Islet of Langerhans (tissue), 1 donor: ENCODE measurements around the gene ZFHX2.

Experiments used
- FAIRE-seq: peaks from one replicate; lab custom pipeline; 2011; peaks lifted over from hg19 to GRCh38; lab: Jason Lieb, UNC

Gene ZFHX2

DNA sequence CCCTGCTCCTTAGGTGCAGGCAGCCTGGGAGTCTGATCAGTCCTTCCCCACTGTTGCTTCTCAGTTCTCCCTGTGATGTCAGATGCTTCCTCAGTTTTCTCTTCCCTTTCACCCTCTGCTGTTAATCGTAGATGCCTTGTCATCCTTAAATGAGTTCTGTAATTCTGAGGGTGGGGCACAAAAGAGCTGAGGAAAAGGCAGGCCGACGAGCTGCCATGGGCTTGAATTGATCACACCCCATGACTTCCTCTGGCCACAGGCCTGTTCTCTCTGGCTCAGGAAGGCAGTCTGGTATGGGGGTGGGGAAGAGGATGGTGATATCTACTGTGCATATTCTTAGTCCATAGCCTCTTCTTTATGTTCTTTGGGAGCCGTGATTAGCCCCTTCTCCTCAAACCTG is 21.3 kb upstream of the ZFHX2 start:
- FAIRE-seq = no peak

DNA sequence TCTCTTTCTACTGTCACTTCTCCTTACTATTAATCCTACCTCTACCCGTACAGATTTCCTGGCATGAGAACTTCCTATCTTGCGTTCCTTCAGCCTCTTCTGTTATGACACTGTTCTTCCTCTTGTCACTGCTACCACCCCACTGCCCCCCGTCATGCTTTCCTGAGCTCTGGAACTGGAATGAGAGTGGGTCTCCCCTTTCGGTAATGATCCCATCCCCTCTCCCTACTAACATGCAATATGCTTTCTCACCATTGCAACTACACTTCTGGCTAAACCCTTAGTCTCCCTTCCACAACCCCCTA is 20.9 kb upstream of the ZFHX2 start:
- no peak for FAIRE-seq

DNA sequence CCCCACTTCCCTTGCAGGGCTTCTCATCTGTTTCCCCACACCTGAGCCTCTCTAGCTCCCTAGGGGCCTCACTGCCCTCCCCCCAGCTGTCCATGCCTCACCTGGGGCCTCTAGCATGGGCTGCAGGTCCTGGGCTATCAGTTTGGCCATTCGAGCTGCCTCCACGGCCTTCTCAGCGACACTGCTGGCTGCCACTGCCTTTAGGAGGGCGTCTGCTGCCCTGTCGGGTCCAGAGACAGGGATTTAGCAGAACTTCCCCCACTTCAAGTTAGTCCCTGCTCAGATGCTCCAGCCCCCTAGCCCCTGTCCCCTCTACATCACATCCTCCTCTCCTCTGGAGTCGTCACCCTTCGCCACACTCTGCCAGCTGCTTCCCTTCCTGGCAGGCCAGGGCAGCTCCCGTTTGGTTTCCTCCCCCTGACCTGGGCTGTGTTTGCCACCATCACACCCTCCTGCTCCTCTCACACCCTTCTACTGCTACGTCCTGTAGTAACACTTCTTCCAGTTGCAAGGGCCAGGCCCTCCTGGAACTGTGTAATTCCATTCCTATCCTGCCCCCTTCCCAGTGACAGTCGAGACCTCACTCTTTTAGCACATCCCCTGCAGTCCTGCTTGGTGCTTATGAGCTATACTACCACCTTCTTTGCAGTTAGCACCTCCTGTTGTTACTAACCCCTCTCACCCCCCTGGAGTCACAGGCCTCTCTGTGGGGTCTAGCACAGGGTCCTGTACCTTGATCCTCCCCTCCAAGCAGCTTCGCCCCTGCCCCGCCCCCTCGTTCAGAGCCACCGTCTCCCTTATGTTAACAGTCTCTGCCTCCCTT is 20.3 kb upstream of the ZFHX2 start:
- no peak for FAIRE-seq

DNA sequence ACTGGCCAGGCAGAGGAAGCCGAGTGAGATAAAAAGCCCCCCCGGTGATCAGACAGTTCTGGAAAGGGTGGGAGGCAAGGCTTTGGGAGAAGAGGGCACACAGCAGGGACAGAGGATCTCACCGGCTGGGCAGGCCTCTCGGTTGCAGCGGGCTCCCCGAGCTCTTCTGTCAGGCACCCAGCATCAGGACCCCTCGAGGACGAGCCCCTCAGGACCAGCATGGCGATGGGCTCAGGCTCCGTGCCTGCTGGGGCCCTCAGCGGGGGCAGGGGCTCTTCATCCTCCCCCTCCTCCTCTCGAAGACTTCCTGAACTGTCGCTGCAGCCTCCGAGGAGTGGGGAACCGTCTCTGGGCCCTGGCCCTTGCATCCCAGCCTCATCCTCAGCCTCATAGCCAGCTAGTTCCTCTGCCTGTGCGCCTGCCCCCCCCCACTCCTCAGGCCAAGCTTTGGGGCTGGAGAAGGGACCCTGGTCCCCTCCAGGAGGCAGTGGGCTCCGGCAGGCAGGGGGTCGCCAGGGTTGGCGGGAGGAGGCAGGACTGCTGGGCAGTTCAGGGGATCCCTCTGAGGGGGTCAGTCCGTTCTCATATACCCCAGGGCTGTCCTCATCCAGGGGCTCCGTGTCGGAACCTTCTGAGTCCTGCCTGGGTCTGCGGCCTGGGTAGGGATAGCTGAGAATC is 19.4 kb upstream of the ZFHX2 start:
- FAIRE-seq = no peak

DNA sequence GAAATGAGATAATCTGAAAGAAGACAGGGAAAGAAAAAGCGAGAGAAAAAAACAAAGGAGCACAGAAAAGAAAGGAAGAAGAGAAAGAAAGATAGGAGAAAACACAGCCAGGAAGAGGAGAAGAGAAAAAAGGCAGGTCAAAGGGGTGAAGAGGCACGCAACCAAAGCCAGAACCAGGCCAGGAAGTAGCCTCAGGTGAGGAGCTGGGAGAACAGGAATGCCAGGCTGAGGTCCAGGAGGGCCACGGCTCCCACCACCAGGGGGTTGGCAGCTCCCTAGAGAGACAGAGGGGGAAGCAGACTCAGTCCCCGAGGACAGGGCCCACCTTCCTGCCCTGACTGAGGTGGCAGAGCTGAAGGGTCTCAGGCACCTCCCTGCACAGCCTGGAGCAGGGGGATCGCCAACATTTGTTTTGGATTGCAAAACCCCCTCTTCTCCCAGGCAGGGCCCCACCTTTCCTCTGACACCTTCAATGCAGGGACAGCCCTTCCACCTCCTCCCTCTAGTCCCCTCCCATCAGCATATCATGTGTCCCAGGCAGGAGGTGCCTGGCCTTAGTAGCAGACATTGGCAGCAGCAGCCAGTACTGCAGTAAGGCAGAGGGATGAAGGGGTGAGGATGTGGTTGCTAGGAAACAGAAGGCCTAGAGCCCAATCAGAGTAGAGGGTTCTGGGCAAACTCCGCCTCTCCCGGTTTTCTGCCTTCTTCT is 18.0 kb upstream of the ZFHX2 start:
- no peak for FAIRE-seq

DNA sequence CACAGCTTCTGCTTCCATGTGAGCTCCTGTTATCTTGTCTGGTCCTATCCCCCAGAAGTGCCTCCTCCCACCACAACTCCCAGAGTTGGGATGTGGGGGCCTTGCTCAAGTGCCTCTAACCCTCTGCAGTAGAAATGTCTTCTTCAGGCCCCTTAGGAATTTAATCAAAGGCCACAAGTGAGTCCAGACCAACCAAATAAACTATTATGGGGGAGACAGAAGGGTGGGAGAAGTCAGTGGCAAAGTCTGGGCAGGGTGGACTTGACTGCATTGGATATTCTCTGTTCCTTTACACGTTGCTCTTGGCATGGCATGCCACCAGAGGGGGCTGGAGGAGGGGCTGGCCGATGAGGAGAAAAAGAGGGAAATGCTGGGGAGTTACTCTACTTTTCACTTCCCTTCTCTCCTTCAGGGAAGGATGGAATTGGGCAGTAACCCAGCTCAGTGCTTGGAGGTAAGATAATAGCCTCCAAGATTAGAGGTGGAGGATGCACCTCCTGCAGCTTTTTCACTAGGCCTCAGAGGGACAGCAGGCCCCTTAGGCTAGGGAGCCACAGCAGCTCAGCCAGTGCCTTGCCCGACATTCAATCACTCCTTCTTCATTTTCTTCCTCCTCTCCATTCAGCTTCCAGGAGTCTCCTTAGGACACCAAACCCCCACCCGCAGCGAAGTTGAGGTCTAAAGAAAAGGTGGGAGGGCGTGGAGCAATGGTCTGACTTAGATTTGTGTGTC is 17.2 kb upstream of the ZFHX2 start:
- no peak for FAIRE-seq

DNA sequence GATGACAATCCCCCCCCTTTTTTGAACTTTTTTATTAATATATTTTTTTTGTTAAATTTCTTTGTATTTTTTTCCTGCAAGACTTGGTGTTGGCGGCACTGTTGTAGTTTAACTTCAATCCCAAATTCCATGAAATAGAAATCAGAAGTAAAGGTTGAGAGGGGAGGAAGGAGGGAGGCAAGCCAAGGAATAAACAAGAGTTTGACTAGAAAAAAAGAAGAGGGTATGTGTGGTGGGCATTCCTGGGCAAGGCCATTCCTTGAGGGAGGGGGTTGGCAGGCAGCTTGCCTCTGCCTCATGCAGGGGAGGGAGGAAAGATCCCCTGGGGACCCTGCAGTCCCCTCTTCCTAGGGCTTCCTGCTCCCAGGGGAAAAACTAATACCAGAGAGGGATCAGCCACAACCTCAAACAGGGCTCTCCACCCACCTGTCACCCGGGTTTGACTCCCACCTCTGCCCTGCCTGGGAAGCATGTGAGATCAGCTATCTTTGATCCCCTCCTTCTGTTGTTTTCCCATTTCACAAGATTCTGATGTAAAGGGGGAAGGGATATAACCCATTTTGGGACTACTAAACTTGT is 16.5 kb upstream of the ZFHX2 start:
- no peak for FAIRE-seq

DNA sequence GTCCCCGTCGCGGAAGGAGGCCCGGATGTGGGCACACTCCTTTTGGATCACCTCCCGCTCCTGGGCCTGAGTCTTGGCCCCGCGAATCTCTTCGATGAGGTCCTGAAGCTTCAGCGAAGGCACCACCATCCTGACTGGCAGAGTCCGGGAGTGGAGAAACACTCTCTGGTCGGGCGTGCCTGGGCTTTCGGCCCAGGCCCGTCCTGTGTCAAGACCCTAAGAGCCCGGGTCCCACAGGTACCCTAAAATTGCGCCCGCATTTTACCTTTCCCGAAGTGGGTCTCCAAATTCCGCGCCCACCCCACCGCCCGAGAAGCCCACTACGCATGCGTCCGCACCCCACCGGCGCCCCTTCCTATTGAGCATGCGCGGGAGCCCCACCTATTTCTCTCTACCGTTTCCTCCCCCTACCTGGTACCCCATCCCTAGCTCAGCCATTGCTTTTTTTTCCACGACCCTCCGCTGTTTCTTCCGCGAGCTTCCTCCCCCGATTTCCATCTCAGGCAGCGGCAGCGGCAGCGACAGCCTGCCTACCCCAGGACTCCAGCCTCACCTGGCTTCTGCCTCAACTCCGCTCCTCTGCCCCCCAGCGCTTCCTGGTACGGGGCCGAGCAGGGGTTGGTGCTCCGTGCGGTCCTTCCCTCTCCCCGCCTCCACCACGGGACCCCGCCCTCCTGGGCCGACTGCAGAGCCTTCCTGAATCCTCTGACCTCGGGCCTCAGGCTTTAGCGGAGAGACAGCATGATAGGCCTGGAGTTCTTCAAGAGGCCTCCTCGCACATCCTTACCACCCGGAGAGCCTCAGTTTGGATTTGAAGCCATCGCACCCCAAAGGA is 15.8 kb upstream of the ZFHX2 start, which contains the start of gene AP1G2:
Gene AP1G2, minus strand, starts transcription at position 606 of the 835 bp plus-strand sequence. Its CDS starts 477 bp downstream, at position 129.
- FAIRE-seq = no peak

DNA sequence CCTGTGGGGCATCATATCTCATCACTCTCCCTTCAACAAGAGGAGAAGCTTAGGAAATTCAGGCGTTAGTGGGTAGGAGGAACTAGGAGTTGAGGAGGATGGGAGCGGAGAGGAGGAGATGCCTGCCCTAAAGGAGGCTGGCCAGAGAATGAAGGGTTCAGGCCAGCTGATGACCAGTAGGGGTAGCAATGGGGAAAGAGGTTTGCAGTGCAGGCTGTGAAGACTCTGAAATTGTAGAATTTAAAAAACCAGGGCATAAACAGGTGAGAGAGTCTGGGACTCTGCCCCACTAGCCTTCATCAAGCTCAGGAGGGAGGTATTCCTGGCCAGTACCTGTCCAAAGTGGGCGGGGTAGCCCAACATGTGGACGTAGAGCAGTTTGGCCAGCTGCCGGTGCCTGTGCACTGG is 15.2 kb upstream of the ZFHX2 start:
- no peak for FAIRE-seq

DNA sequence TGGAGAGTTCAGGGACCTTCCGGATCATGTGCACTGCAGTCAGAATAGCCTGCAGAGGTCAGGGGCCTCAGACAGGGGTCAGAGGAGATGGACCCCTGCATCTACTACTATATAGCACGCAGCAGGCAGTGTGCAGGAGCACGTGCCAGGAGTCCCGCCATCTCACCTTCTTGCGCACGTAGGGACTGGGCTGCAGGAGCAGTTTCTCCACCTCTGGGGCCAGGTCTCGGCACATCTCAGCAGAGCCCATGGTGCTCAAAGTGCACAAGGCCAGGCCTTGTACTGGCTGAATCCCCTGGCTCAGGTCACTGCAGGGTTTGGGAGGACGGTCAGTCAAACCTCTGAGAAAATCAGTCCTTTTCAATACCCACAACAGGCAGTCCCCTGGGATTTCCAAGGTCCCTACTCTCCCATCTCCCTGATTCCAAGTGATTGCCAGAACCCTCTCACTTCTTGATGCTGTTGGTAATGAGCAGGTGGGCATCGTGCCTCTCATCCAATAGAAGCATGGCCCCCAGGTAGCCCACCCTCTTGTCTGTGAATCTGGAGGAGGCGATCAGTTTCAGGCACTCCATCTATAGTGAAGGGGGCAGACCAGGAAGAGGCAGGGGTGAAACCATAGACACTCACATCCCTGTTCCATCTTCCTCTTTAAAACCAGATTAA is 14.7 kb upstream of the ZFHX2 start:
- FAIRE-seq = no peak

DNA sequence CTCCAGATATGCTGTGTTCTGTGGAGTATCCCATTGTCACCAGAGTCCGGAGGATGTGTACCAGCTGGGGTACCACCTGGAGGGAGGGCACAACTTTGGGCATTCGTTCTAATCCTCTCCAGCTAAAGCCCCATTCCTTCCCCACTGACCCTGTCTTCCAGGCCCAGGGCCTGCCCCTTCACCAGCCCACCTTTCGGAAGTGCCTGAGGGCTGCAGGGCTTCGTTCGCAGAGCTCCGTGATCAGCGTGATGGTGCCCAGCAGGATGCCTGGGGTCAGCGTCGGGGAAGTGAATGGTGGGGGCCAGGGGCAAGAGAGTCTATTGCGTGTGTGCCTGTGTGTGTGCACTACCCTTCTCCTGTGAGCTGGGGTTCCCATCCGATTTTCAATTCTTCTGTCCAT is 14.1 kb upstream of the ZFHX2 start:
- no peak for FAIRE-seq

DNA sequence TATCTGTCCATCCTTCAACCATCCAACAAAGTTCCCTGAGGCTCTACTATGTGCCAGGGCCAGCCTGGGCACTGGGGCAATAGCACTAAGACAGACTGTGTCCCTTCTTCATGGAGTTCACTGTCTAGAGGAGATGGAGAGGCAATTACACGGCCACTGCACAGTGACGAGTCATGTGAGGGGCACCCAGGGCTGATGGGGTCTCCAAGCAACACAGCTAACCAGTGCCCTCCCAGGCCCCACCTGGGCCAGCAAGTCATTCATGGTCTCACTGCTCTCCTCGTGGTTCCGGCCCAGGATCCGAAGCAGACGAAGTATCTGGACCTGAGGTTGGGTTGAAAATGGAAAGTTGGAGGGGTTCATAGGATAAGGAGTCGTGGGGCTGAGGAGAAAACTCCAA is 13.3 kb upstream of the ZFHX2 start:
- FAIRE-seq = no peak

DNA sequence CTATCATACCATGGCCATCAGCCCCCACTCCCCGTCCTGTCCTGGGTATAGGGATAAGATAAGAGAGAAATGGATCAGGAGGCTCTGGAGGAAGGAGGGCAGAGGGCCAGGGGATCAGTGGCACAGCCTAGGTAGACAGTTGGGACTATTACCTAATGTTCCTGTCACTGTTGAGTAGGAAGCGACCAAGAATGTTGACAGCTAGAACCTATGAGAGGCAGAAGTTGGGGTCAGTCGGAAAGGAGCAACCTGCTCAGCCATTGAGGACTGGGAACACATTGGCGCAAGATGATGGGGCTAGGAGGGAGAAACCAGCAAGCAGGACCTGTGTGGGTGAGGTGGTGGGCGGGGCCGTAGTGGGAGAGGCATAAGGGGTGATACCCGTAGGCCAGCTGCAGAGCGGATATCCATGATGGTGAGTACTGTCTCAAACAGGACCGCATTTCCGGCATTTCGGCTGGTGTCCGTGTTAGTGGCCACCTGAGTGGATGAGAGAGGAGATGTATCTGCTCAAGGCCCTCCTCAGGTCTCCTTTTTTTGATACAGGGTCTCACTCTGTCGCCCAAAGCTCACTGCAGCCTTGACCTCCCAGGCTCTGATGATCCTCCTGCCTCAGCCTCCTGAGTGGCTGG is 12.7 kb upstream of the ZFHX2 start:
- no peak for FAIRE-seq

DNA sequence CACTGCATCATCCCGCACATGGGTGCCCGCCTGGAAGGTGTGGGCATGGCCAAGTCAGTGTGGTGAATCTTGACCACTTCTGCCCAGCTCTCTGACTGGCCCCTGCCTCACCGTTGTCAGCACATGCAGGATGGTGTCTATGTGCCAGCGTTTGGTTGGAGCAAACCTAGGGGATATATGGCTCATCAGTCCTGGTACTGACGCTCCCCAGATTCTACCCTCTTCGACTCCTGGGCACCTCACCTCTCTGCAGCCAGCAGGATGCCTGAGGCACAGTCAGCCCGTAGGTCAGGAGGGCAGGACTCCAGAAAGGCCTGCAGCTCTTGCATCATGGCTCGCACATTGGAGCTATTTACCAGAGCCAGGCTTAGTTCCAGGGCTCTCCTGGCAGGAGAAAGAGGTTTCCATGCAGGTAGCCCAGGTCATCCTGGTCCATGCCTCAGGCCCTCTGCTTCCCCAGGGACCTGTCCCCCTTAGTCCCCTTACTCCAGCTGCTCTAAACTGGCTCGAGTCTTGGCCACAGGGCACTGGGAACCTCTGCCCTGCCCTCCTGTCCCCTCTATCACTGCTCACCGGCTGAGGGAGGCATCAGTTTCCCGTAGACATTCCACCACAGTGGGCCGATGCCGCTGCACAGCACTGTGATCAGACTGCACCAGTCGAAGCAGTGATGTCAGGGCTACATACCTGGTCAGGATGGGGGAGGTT is 12.1 kb upstream of the ZFHX2 start:
- no peak for FAIRE-seq

DNA sequence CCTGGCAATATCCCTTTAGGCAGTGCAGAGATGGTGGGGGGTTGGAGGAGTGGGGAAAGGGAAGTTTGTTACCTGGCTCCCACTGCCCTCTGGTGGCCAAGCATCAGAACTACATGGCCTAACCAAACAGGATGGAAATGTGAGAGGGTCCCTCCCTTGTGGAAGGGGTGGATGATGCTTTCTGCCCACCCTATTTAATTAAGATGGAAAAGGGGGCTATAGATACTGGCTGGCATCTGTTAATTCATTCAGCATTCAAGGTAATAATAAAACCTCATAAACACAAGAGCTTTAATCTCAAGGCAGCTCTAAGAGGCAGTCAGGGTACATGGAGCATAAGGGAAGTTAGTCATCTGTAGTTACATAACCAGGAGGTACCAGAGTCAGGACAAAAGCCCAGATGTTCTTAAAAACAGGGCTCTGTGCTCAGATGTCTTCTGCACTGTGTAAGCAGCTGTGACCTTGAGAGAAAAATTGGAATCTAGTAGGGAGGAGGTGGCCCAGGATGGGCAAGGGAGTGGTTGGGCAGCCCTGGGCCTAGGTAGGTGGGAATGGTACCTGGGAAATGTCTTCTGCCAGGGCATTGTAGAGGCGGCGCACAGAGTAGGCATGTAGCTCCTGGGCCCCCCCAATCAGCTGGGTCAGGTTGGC is 11.4 kb upstream of the ZFHX2 start:
- no peak for FAIRE-seq

DNA sequence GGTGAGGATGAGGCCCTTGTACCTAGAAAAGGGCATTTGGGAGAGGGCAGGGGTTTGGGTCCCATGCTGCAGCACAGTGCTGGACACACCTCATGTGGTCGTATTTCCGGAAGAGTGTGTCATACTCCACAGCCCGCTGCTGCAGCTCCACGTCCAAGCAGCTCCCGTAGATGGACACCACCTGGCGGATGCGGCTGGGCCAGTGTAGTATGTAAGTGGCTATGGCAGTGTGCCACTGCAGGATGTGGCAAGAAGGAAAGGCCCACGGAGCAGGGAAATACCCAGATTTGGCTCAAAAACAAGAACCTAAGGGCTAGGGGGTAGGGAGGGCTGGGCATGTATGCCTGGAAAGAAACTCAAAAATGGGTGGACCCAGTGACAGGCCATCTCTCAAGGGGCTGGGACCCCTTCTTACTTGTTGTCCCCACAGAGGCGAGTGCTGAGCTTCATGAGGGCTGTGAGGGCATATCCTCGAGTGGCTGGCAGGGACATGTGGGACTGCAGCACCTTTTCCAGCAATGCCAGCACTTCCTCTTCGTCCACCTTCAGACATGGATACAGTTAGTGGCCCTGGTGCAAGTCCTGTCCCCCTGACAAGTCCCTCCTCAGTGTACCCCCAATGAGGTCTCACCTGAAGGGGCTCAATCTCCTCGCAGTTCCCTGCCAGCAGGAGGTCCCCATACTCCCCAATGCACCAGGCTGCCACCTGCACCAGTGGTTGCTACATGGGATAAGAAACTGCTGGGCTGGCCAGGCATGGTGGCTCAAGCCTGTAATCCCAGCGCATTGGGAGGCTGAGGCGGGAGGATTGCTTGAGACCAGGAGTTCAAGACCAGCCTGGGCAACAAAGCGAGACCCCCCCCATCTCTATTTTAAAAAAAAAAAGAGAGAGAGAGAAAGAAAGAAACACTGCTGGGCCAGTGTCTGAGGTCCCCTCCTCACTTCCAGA is 10.6 kb upstream of the ZFHX2 start:
- FAIRE-seq = no peak

DNA sequence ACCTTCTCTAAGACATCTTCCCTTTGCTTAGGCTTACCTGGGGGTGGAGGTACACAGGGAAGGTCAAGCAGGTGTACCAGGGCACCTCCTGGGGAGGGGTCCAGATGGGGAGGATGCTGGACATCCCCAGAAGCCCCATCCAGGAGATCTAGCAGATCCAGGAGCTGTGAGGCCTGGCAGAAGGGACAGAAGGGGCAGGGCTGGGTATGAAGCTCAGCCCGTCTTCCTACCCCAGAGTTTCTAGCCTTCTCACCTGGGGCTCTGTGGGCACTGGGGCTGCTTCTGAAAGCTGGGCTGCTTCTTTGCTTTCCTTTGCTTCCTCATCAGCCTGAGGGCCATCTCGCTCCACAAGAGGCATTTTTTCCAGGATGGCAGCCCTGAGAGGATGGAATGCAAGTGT is 9.7 kb upstream of the ZFHX2 start:
- no peak for FAIRE-seq

DNA sequence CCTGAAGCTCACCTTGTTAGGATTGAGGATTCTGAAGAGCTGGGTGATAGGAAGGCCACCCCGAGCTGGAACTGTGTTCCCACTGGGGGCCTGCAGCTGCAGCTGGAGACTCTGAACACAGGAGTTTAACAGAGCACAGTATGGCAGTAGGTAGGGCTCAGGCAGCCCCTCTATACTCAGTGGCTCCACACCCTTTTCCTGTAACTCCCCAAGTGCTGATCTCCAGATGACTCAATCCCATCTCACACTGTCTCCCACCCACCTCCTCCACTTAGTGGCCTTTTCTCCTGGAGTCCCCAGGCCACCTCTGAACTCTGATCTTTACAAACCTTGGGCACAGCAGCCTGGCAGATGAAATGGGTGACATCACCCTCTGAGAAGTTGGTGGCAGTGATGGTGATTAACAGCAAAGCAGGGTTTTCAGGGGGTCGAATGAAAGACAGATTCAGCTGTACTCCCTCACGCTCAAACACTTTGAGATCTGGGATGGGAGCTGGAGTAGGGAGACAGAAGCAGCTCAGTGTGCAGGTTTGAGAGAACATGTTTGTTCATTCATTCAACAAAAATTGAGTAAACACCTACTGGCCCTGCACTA is 8.5 kb upstream of the ZFHX2 start:
- no peak for FAIRE-seq
